HG03432 (cell line): Measurements from ENCODE around the gene SGTB.
"Not testable (repeated sequence)": the region's sequence is repeated elsewhere in the genome, so short reads cannot be mapped to it uniquely, and the experiment has no call there.

Source experiments
- ATAC-seq: cut with Tn5 transposase; IDR thresholded peaks from one replicate; pipeline ENCODE4 v1.9.1; 2021; ENCODE audit warnings: mild to moderate bottlenecking, moderate library complexity; ENCODE audit not compliant: unreplicated experiment

Gene SGTB

GRCh38 chr5:65734921-65735320 is 13.0 kb upstream of the SGTB start:
- no peak for ATAC-seq

GRCh38 chr5:65734196-65734775 is 12.4 kb upstream of the SGTB start:
- not testable (repeated sequence) for ATAC-seq

GRCh38 chr5:65732046-65732445 is 10.1 kb upstream of the SGTB start:
- not testable (repeated sequence) for ATAC-seq

DNA sequence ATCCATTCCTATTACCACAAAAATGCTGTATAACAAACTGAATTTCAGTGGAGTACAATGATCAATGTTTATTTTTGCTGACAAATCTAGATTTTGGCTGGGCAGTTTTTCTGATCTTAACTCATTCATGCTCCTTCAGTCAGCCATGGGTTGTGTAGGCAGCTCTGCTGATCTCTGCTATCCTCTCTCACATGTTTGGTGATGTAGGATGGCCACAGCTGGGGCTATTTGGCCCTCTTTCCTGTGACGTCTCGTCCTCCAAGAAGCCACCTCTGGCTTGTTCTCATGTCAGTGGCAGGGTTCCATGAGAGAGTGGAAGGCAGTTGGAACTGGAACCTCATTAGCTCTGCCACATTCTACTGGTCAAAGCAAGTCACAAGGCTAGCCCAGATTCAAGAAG is 9.0 kb upstream of the SGTB start:
- ATAC-seq, result no peak

GRCh38 chr5:65728218-65728617 is 6.3 kb upstream of the SGTB start:
- no peak for ATAC-seq

GRCh38 chr5:65727491-65728156 is 5.7 kb upstream of the SGTB start:
- no peak for ATAC-seq

- peak; percentile 6 for ATAC-seq
Observed at GRCh38 chr5:65722575-65723403, 880 bp upstream of the SGTB start.

- ATAC-seq, result peak; percentile 10
Observed at GRCh38 chr5:65721050-65721719, 724 bp downstream of the SGTB start.

DNA sequence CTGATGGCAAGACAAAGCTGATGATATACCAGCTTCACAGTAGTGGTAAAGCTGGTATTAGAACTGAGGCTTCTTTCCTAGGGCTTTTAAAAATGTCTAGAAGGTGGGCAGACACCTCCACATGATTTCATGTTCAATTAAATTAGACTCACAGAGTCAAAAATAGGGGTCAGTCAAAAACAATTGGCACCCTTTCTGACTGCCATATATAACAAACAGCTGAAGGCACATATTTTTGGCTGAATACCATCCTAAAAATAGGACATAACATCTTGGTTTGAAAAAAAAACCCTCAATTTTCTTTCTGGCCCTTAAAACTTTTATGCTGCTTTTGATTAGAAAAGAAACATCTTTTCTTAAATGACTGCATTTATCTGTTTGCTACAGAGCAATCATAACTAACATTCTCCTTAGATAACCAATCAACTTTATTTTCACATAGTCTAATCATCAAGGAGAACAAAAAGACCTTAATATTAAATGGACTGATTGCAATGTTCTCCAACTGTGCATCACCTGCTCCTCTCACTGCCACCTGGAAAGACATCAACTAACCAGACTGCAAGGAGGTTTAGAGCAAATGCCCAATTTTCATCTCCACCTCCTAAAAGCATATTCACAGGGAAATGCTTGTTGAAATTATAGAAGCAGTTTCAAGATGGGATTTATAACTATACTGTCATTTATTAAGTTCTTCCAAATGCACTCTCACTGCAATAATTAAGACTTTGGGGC is 3.2 kb downstream of the SGTB start:
- no peak for ATAC-seq

DNA sequence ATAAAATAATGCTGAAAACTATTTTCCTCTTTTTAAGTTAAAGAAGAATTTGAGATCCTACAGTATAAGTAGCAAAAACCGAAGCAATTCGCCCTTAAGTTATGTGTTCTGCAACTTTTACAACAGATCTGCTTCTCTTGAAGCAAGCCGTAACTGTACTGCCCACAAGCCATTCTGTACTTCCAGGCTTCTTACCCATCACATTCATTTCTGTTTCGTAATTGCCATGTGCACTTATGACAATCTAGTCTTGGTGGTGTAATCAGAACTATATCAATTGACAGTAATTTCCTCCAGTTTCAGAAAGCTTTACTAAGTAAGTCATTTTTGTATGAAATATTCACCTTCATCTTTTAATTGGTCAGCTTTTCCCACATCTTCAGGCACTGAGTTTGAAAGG is 13.8 kb downstream of the SGTB start:
- no peak for ATAC-seq

- no peak for ATAC-seq
Observed at GRCh38 chr5:65707663-65708062, 14.2 kb downstream of the SGTB start.

- ATAC-seq, result no peak
Observed at GRCh38 chr5:65704621-65705239, 17.2 kb downstream of the SGTB start.

GRCh38 chr5:65702036-65702435 is 19.9 kb downstream of the SGTB start:
- no peak for ATAC-seq

- ATAC-seq, result no peak
Observed at GRCh38 chr5:65699338-65699737, 22.6 kb downstream of the SGTB start.

DNA sequence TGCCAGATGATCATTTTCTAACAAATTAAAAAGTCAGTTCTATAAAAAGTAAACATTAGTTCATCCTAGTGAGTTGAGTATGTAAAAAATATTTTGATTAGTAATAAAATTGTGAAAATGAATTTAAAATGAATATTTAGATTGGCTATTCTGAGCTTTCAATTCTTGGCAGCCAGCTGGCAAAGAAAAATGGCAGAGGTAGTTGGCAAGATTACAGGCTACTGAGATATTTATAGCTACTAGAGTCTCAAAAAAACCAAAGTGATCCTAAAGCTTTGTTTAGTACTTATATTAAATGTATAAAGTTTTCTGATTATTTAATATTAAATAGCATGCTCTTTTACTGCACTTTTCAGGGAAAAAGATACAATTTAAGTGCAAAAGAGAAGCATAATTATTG is 25.0 kb downstream of the SGTB start:
- no peak for ATAC-seq

GRCh38 chr5:65695896-65696295 is 26.0 kb downstream of the SGTB start:
- ATAC-seq, result no peak

DNA sequence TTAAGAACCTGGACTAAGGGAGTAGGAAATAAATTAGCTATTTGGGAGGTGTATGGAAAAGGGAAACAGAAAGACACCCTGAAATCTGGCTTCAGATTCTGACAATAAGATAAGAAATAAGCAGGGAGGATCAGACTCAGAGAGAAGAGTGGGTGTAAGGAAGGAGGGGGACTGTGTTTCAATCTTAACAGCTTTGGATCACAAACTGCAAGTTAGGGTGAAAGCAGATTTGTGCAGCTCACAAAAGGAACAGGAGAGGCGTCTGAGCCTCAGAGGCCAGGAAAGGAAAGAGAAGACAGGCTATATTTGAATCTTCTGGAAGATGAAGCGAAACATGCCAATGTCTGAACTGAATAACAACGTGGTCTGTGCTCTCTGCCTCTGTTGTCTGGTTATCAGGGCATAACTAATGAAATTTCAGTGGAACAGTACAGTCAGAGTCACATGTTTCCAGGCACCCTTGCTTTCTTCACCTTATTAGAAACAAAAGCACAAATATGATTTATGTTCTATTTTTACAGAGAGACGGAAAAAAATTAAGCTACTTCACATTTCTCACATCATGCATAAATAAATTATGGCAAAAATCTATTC is 26.6 kb downstream of the SGTB start:
- ATAC-seq, result no peak

DNA sequence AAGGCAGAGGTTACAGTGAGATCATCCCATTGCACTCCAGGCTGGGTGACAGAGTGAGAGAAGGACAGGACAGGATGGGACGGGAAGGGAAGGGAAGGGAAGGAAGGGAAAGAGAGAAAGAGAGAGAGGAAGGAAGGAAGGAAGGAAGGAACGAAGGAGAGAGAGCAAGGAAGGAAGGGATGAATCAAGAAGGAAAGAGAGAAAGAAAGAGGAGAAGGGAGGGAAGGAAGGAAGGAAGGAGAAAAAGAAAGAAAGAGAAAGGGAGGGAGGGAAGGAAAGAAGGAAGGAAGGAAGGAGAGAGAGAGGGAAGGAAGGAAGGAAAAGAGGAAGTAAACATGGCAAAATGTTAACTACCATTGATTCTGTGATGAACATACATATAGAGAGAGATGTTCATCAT is 28.8 kb downstream of the SGTB start:
- no peak for ATAC-seq

GRCh38 chr5:65682148-65682547 is 39.8 kb downstream of the SGTB start:
- ATAC-seq, result no peak

DNA sequence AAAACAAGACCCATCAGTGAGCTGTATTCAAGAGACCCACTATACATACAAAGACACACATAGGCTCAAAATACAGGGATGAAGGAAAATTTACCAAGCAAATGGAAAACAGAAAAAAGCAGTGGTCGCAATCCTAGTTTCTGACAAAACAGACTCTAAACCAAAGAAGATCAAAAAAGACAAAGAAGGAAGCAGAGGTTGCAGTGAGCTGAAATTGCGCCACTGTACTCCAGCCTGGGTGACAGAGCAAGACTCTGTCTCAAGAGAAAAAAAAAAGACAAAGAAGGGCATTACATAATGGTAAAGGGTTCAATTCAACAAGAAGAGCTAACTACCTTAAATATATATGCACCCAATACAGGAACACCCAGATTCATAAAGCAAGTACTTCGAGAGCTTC is 45.9 kb downstream of the SGTB start:
- not testable (repeated sequence) for ATAC-seq
